ENCODE results near the gene SYNE1.
"Not testable (repeated sequence)": the region's sequence is repeated elsewhere in the genome, so short reads cannot be mapped to it uniquely, and the experiment has no call there.

Gene SYNE1

DNA sequence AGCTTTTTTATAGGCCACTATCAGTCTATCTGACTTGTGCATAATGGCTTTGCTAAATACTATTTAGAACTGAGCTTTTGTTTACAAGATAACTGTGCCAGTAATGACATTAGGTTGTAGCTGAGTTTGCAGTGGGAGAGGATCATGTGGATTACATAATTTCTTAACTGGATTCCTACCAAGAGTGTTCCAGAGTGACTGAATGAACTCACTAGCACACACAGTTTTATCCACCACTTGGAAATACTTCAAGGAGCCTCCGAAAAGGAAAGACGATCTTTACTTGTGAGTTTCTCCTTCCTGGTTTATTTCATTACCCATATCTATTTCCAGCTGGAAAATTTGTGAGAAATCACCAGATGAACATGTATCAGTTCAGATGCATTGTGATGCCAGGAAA is 10.9 kb upstream of the SYNE1 start:
- Histone ChIP-seq H3K4me1 (ENCODE audit: control insufficient read depth, insufficient read depth, low read length) (no peaks in the 10 kb centered on the region), H3K4me3 (ENCODE audit: low read length) (no peak overlapping the region), H3K36me3 (ENCODE audit: control insufficient read depth, insufficient read depth, low read length) (no peaks in the 10 kb centered on the region), H3K27ac (ENCODE audit: low read depth, low read length) (no peak overlapping the region), H3K27me3 (ENCODE audit: control insufficient read depth, insufficient read depth, low read length) (no peaks in the 10 kb centered on the region), H3K9ac (ENCODE audit: low read length) (no peak overlapping the region)

DNA sequence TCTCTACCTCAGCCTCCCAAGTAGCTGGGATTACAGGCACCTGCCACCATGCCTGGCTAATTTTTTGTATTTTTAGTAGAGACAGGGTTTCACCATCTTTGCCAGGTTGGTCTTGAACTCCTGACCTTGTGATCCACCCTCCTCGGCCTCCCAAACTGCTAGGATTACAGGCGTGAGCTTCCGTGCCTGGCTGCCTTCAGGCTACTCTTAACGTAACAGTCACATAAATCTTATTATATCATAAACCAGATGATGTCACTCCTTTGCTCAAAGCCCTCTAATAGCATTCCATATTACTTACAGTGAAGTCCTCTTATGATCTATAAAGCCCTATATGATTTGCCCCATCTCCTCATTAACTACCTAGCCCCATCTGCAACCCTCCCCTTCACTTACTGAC is 9.6 kb upstream of the SYNE1 start:
- H3K4me1 ChIP-seq (ENCODE audit: control insufficient read depth, insufficient read depth, low read length); H3K27ac ChIP-seq (ENCODE audit: low read depth, low read length); H3K9ac ChIP-seq (ENCODE audit: low read length); H3K27me3 ChIP-seq (ENCODE audit: control insufficient read depth, insufficient read depth, low read length); H3K36me3 ChIP-seq (ENCODE audit: control insufficient read depth, insufficient read depth, low read length); H3K4me3 ChIP-seq (ENCODE audit: low read length): not testable (repeated sequence)

DNA sequence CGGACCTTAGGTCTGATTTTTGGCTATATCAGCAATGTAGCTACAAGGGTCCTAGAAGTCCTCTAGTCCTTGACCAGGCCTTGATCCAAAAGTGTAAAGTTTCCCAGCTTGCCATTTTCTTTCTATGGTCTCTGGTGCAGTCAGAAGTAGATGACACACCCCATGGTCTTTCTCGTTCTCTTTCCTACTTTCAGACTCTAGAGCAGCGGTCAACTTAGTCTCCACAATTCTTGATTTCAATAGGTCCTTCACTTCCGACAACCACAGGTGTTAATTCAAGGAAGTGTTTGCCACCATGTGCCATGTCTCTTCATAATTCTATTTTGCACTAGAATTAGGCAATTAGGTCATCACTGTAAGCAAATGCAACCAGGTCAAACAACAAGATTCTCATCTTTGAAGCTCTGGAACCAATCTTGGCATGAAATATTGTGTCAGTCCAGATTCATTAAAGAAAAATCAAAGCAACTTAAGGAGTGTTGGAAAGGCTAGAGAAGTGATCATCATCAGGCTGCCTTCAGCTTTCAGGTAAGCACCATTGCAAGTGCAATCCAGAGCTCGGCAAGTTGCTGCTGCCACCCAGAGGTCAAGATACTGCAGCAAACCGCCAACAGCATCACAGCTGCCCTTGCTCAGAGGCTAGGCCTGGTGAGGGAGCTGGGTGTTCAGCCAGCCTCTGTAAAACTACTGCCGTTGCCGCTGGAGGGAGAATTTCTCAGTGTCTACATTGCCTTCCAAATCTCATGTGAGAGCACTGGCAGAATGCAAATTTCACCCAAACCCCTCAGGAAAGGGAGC is 5.6 kb upstream of the SYNE1 start:
- Histone ChIP-seq H3K27ac (ENCODE audit: low read depth, low read length) (no peak overlapping the region), H3K27me3 (ENCODE audit: control insufficient read depth, insufficient read depth, low read length) (no peaks in the 10 kb centered on the region), H3K4me1 (ENCODE audit: control insufficient read depth, insufficient read depth, low read length) (no peaks in the 10 kb centered on the region), H3K36me3 (ENCODE audit: control insufficient read depth, insufficient read depth, low read length) (no peaks in the 10 kb centered on the region), H3K9ac (ENCODE audit: low read length) (no peak overlapping the region), H3K4me3 (ENCODE audit: low read length) (no peak overlapping the region)

DNA sequence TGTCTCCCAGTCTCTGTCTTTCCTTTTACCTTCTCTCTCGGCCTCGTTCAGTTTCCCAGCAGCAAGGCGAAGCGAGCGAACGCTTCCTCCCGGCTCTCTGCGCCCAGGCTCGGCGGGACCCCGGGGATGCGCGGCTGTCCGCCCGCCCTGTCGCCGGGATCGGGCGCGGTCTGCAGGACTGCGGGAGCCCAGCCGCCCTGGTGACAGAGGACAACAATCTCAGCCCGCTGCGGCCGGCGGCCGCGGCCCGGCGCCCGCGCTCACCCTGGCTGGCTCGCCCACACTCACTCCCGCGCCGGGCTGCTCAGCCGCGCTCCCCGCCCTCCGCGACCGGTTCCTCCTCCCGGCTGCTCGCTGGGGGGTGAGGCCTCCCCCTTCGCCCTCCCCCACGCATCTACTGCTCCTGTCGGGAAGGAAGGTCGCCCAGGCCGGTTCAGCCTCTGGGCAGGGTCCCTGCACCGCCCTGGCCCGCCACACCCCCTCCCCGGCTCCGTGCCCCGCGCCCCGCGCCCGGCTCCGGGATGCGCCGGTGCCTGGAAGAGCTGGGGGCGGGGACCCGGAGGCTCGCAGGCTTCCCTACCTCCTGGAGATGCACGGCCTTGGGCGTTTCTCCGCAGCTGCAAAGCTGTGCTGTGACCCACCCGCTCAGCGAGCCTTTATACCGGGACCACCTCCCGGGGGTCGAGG is 410 bp downstream of the SYNE1 start:
- Histone ChIP-seq H3K36me3 (ENCODE audit: control insufficient read depth, insufficient read depth, low read length) (no peaks in the 10 kb centered on the region), H3K27me3 (ENCODE audit: control insufficient read depth, insufficient read depth, low read length) (peaks cover 3% of the 10 kb centered on the region), H3K4me3 (ENCODE audit: low read length) (peak overlapping the region; percentile 72), H3K9ac (ENCODE audit: low read length) (no peak overlapping the region), H3K27ac (ENCODE audit: low read depth, low read length) (peak overlapping the region; percentile 68), H3K4me1 (ENCODE audit: control insufficient read depth, insufficient read depth, low read length) (peaks cover 7% of the 10 kb centered on the region)

DNA sequence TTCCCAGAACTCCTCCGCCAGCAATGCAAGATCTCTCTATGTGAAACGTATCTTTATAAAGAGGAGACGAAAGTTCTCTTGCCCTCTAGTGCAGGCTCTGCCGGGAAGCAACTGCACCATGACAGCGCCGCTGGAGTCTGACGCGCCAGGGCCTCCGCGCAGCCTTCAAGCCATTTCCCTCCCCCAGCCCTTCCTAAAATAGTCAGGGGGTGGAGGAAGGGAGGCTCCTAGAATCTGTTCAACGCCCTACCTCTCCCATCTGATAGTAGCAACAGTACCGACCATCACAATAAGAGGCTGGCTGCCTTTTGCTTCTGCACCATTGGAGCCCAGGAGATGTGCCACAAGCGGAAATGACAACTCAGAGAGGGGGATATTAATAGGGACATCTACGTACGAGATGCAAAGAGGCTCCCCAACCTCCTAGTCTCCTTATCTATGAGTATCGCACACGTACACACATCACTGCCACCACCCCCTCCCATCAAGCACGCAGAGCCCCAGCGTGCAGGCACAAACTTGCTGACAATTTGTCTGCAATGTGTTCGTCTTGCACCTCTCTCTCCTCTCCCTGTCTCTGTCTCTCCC is 1.0 kb downstream of the SYNE1 start:
- H3K4me3 ChIP-seq (ENCODE audit: low read length), result peak overlapping the region; percentile 72
- H3K27me3 ChIP-seq (ENCODE audit: control insufficient read depth, insufficient read depth, low read length), result peaks cover 3% of the 10 kb centered on the region
- H3K36me3 ChIP-seq (ENCODE audit: control insufficient read depth, insufficient read depth, low read length), result no peaks in the 10 kb centered on the region
- H3K27ac ChIP-seq (ENCODE audit: low read depth, low read length), result peak overlapping the region; percentile 70
- H3K4me1 ChIP-seq (ENCODE audit: control insufficient read depth, insufficient read depth, low read length), result peaks cover 7% of the 10 kb centered on the region
- H3K9ac ChIP-seq (ENCODE audit: low read length), result peak overlapping the region; percentile 17

DNA sequence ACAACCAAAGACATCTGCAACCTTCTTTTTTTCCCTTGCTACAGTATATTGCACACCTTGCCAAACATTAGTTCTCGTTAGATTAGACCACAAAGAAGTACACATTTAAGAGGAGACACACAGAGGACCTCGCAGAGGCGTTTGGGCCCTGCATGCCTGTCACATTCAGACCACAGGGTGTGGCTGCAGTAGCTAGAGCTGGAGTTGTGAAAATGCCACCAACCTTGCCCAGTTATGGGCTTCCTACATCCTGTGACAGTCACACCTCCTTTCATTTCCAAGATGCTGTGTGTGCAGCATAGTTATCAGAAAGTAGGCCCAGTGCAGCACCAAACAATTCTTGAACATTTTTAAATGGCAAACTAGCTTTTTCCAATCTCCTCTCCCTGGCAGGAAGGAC is 2.4 kb downstream of the SYNE1 start:
- Histone ChIP-seq H3K9ac (ENCODE audit: low read length) (no peak overlapping the region), H3K4me1 (ENCODE audit: control insufficient read depth, insufficient read depth, low read length) (peaks cover 7% of the 10 kb centered on the region), H3K27me3 (ENCODE audit: control insufficient read depth, insufficient read depth, low read length) (peaks cover 3% of the 10 kb centered on the region), H3K4me3 (ENCODE audit: low read length) (no peak overlapping the region), H3K36me3 (ENCODE audit: control insufficient read depth, insufficient read depth, low read length) (no peaks in the 10 kb centered on the region), H3K27ac (ENCODE audit: low read depth, low read length) (no peak overlapping the region)

DNA sequence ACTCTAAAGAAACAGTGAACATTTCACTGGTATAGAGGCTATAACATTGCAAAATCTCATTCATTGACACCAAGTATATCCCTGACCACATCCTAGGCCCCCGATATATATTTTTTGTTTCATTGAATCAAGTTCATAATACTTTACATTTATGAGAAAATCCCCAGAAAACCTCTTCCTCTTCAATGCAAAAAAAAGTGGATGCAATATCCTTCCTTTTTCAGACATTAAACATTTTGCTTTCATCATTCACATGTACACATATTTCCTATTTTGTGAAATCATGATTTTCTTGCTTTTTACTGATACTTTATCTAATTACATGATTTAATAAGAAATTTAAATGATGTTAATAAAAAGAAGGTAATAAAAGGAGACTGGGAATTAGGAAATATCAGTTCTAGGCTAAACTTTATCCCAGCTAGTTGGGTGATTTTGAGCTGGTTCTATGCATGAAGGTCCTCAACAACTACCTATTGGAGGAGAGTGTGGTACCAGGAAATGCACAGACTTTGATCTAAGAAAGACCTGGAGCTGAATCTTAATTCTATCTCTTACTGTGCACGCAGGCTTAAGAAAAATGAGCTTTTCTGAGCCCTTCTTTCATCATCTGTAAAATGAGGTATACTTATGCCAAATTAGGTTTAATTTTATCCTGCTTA is 4.9 kb downstream of the SYNE1 start:
- H3K27ac ChIP-seq (ENCODE audit: low read depth, low read length), result no peak overlapping the region
- H3K4me3 ChIP-seq (ENCODE audit: low read length), result no peak overlapping the region
- H3K4me1 ChIP-seq (ENCODE audit: control insufficient read depth, insufficient read depth, low read length), result peaks cover 4% of the 10 kb centered on the region
- no peaks in the 10 kb centered on the region for H3K36me3 ChIP-seq (ENCODE audit: control insufficient read depth, insufficient read depth, low read length)
- H3K27me3 ChIP-seq (ENCODE audit: control insufficient read depth, insufficient read depth, low read length), result peaks cover 2% of the 10 kb centered on the region
- H3K9ac ChIP-seq (ENCODE audit: low read length), result no peak overlapping the region

DNA sequence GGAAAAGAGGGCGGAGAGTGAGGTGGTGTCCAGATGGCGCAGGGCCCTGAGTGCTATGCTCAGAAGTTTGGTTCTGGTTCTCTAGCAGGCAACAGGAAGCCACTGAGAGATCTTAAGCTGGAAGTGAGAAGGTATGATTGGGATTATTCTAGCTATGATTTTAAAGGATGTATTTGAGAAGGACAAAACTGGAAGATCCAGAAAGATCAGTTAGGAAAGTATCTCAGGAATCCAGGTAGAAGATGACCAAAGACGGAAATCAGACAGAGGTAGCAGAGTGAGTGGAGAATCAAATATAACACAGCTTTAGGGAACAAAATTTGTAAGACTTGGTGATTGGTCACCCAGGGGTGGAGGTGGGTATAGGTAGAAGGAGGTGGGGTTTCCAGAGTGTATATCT is 5.8 kb downstream of the SYNE1 start:
- Histone ChIP-seq H3K27ac (ENCODE audit: low read depth, low read length) (no peak overlapping the region), H3K36me3 (ENCODE audit: control insufficient read depth, insufficient read depth, low read length) (no peaks in the 10 kb centered on the region), H3K9ac (ENCODE audit: low read length) (no peak overlapping the region), H3K4me3 (ENCODE audit: low read length) (no peak overlapping the region), H3K4me1 (ENCODE audit: control insufficient read depth, insufficient read depth, low read length) (peaks cover 3% of the 10 kb centered on the region), H3K27me3 (ENCODE audit: control insufficient read depth, insufficient read depth, low read length) (no peaks in the 10 kb centered on the region)

DNA sequence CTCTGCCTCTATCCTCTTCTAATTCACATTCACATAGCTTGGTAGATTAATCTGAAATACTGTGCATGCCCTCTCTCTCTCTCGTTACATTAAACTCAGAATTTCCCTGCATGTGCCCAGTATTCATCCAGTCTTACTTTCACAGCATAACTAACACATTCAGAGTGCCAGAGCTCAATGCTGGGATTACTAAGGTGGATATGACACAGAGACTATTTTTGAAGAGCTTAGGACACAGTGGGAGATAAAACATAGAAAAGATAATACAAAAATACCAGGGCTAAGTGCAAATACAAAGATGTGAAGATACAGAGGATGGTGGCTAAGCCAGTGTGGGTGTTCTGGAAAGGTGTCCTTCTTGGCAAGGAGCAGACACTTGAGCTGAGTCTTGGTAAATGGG is 6.3 kb downstream of the SYNE1 start:
- H3K4me1 ChIP-seq (ENCODE audit: control insufficient read depth, insufficient read depth, low read length), result peaks cover 2% of the 10 kb centered on the region
- no peaks in the 10 kb centered on the region for H3K36me3 ChIP-seq (ENCODE audit: control insufficient read depth, insufficient read depth, low read length)
- H3K27ac ChIP-seq (ENCODE audit: low read depth, low read length), result no peak overlapping the region
- H3K4me3 ChIP-seq (ENCODE audit: low read length), result no peak overlapping the region
- no peak overlapping the region for H3K9ac ChIP-seq (ENCODE audit: low read length)
- no peaks in the 10 kb centered on the region for H3K27me3 ChIP-seq (ENCODE audit: control insufficient read depth, insufficient read depth, low read length)

DNA sequence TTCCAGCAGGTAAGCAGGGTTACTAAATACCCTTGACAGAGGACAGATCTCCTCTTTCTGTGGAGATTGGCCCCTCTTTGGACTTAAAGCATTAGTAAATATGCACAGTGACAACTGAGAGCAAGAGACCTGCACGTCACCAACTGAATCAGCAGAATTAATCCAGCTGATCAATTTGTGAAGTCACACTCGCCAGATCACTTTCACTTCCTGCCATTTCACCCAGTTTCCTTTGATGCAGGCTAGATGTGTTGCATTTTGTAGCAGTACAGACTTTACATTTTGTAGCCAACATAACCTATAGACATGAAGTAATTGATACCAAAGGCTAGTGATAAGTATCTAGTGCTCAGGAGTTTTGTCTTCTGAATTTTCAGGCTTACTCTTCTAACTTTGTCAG is 11.9 kb downstream of the SYNE1 start:
- no peak overlapping the region for H3K9ac ChIP-seq (ENCODE audit: low read length)
- no peak overlapping the region for H3K27ac ChIP-seq (ENCODE audit: low read depth, low read length)
- no peak overlapping the region for H3K4me3 ChIP-seq (ENCODE audit: low read length)
- no peaks in the 10 kb centered on the region for H3K27me3 ChIP-seq (ENCODE audit: control insufficient read depth, insufficient read depth, low read length)
- no peaks in the 10 kb centered on the region for H3K36me3 ChIP-seq (ENCODE audit: control insufficient read depth, insufficient read depth, low read length)
- H3K4me1 ChIP-seq (ENCODE audit: control insufficient read depth, insufficient read depth, low read length), result no peaks in the 10 kb centered on the region

DNA sequence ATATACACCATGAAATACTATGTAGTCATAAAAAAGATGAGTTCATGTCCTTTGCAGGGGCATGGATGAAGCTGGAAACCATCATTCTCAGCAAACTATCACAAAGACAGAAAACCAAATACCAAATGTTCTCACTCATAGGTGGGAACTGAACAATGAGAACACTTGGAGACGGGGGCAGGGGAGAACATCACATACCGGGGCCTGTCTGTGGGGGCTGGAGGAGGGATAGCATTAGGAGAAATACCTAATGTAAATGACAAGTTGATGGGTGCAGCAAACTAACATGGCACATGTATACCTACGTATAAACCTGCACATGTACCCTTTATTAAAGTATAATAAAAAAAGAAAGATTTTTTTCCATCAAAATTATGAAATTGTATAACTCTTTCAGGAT is 22.4 kb downstream of the SYNE1 start:
- not testable (repeated sequence) for H3K36me3 ChIP-seq (ENCODE audit: control insufficient read depth, insufficient read depth, low read length); H3K27me3 ChIP-seq (ENCODE audit: control insufficient read depth, insufficient read depth, low read length); H3K27ac ChIP-seq (ENCODE audit: low read depth, low read length); H3K4me1 ChIP-seq (ENCODE audit: control insufficient read depth, insufficient read depth, low read length); H3K9ac ChIP-seq (ENCODE audit: low read length); H3K4me3 ChIP-seq (ENCODE audit: low read length)

DNA sequence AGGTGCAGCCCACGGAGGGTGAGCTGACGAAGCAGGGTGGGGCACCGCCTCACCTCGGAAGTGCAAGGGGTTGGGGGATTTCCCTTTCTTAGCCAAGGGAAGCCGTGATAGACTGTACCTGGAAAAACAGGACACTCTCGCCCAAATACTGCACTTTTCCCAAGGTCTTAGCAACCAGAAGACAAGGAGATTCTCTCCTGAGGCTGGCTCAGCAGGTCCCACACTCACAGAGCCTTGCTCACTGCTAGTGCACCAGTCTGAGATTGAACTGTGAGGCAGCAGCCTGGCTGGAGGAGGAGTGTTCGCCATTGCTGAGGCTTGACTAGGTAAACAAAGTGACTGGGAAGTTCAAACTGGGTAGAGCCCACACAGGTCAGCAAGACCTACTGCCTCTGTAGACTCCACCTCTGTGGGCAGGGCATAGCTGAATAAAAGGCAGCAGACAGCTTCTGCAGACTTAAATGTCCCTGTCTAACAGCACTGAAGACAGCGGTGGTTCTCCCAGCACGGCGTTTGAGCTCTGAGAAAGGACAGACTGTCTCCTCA is 28.0 kb downstream of the SYNE1 start:
- Histone ChIP-seq H3K27me3 (ENCODE audit: control insufficient read depth, insufficient read depth, low read length) (no peaks in the 10 kb centered on the region), H3K4me3 (ENCODE audit: low read length) (no peak overlapping the region), H3K9ac (ENCODE audit: low read length) (no peak overlapping the region)

More for the DNA sequence above, 28.0 kb downstream of the SYNE1 start:
- Histone ChIP-seq H3K4me1 (ENCODE audit: control insufficient read depth, insufficient read depth, low read length) (no peaks in the 10 kb centered on the region), H3K36me3 (ENCODE audit: control insufficient read depth, insufficient read depth, low read length) (no peaks in the 10 kb centered on the region), H3K27ac (ENCODE audit: low read depth, low read length) (no peak overlapping the region)
